NOMO-1 treated with dmso at 0.1 percent for 144 hours (cell line): ENCODE measurements around the gene OR2S2.

Source experiments
- DNase-seq: peaks from one replicate; lab custom pipeline; 2025; ENCODE audit not compliant: unreplicated experiment; lab: John Stamatoyannopoulos, UW

Gene OR2S2

GRCh38 chr9:35962126-35962906 is 4.4 kb upstream of the OR2S2 start:
- DNase-seq = no peak

DNA sequence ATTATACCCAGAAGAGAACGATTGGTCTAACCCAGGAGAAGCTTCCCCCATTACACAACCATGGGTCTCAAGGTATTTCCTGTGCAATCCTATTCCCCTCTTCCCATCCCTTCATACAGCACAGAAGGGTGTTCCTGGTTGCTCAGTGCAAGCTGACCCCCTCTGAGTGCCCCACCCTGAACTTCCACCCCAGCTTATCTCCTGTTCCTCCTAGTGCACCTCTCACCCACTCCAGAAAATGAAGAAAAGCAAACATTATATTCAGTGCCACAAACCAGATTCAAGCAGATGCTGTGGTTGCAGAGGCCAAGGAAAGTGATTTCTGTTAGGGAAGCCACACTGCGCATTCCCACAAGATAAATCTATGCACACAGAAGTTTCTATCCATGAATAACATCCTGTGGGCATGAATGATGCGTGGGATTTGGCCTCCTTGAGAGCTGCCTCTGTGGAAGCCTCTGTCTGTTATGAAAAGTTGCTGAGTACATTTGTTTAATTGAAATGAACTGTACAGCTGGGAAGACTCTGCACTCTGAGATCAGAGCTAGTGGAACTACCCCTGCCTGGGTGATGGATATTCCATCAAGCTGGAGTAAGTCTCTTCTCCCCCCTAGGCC is 2.2 kb upstream of the OR2S2 start:
- DNase-seq = no peak

DNA sequence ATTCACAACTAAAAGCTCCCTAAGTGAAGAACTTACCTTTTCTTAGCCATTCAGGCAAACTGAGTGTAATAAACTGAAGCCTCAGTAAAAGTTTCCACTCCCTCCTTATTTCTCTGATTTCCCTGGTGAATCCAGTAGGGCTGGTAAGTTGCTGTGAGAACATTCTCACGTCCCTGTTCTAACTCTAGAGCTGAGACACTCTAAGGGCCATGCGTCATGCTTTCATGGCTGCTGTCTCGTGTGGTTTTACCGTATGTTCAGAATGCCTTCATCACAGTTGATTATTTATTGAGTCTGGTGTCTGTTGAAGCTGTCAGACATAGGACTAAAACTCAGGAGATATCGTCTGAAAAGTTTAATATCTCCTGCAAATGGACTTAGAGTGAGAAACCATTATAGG is 1.3 kb downstream of the OR2S2 start:
- no peak for DNase-seq

- DNase-seq = peak; percentile 59
These were observed 2.9 kb downstream of the OR2S2 start for GRCh38 chr9:35954942-35955546.

- DNase-seq = no peak
These were observed 5.3 kb downstream of the OR2S2 start for GRCh38 chr9:35952526-35953191.

- no peak for DNase-seq
These were observed 6.2 kb downstream of the OR2S2 start for GRCh38 chr9:35951736-35952135.

DNA sequence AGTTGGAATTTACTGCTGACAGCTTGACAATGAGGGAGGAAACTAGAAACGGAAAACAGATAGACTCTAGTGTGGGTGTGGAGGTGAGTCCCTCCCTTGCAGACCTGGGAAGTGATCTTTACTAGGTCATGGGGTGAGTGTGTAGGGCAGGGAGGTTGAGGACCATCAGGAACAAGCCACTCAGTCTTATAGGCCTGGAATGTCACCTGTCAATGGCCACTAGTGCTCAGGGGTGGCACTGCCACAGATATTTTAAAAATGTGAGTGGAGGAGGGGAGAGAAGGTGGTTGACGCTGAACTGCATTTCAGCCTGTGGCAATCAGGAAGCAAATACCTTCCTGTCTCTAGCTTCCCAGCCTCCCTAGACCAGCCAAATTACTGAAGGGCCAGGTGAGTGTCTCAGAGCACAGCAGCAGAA is 9.0 kb downstream of the OR2S2 start:
- DNase-seq = no peak

GRCh38 chr9:35948451-35948850 is 9.5 kb downstream of the OR2S2 start:
- no peak for DNase-seq

- peak; percentile 52 for DNase-seq
These were observed 12.5 kb downstream of the OR2S2 start for GRCh38 chr9:35945341-35946018.

GRCh38 chr9:35944841-35945240 is 13.1 kb downstream of the OR2S2 start:
- DNase-seq = no peak

DNA sequence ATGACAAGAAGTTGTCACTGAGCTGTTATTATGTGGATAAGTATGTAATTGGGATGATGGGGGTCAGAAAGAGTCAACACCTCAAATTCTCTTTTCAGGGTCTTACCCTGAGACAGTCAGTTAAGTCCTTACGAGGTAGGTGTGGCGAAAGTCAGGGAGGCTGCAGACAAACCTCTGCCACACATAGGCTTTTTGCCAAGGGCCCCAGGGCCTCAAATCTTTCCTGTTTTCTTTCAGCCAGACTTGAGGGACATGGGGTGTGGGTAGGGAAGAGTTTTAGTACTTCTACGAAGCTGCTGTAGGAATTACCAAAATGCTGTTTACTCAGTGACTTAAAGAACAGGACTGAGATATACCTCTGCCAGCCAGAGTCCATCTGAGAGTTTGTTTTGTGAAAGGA is 13.8 kb downstream of the OR2S2 start:
- DNase-seq = no peak

DNA sequence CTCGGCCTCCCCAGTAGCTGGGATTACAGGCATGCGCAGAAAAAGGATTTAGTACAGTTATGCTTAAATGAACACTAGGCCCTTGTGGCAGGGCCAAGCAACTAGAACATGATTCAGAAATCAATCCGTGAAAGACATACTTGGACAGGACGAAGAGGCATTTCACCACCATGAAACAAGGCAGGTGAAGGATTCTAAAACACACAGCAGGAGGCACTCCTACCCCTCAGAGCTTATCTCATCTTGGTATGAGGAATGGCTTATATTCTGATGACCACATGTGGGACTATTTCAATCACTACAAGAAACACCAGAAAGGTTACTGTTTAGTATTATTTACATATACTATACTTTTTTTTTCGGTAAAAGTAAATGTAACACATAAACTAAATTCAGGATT is 15.7 kb downstream of the OR2S2 start:
- DNase-seq = no peak

DNA sequence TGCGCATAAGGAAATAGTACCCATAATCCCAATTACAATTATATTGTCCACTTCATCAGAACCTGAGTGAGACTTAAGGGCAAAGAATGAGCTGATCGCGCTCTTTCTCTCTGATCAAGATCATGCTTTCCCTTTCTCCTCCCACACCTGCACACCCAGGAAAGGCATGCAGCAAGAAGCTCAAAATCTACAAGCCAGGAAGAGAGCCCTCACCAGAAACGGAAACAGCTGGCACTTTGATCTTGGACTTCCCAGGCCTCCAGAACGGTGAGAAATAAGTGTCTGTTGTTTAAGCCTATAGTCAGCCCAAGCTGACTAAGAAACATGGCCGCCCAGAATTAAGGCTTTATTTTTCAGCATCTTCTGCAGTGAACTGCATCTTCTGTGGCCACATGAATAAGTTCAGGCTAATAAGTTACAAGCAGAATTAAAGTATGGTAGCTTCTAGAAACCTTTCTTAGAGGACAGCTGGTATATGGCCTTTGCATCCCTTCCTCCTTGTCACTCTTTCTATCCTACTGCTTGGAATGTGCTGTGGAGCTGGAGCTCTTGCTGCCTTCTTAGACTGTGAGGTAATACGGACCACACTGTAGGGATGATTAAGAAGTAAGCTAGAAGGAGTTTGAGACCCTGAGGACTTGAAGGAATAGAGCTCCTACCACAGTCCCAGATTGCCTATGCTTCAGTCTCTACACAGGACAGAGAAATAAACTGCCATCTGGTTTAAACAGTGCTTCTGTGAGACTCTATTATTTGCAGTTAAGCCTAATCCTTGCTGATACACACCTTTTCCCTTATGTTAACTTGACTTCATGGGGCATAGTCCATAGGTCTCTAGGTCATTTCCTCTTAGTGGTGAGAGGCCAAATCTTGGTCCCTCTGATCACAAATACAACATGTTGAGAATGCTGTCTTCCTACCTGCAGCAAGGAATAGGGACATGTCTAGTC is 17.2 kb downstream of the OR2S2 start:
- DNase-seq = no peak

DNA sequence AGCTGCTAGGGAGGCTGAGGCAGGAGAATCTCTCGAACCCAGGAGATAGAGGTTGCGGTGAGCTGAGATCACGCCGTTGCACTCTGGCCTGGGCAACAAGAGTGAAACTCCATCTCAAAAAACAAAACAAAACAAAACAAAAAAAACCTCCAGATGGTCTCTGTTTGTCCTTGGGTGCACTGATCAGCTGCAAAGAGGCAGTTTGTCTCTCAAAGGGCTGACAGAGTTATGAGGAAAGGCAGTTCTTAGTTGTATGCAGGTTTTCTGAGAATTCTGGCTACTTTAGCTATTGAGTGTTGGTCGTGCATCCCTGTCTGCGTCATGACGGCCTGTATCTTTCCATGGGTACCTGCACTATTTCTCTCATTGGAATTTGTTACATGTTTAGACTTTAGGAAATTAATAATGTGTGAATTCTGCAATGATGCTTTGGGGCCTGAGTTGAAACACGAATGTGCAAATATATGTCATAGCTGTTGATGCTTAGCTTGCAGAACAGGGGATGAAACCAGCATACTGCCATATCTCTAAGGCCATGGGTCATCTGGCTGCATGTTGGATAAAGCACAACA is 18.2 kb downstream of the OR2S2 start:
- DNase-seq = no peak

- DNase-seq = no peak
These were observed 19.2 kb downstream of the OR2S2 start for GRCh38 chr9:35938474-35939356.

- peak; percentile 63 for DNase-seq
These were observed 20.7 kb downstream of the OR2S2 start for GRCh38 chr9:35937227-35937626.

DNA sequence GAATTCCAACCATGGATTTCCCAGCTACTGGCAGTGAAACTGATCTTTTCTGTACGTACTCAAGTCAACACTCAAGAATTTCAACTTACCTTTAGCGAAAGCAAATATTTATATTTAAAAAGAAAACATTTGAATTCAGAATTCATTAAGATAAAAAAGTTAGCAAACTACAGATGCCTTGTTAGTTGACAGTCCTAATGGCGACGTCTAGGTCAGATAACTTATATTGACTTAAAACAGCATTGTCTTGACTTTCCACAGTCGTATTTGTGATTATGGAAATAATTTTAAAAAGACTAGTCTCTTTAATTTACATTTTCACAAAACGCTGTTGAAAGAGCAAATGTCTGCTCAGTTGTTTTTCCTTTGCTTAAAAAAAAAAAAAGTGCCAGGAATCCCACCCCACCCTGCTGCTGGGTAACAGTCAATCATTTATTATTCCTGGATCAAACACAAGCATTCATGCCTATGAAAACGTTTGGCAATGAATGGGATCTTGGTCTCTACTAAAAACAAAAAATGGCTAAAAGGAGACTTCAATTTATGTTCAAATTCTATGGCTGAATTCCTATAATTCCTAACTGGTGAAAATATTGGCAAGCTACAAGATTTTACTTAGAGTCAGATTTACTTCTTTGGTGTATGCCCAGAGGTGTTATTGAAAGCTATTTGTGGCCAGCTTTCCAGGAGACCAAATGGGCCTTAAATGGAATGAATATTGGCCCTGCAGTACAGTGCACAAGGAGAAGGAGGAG is 22.0 kb downstream of the OR2S2 start:
- no peak for DNase-seq

DNA sequence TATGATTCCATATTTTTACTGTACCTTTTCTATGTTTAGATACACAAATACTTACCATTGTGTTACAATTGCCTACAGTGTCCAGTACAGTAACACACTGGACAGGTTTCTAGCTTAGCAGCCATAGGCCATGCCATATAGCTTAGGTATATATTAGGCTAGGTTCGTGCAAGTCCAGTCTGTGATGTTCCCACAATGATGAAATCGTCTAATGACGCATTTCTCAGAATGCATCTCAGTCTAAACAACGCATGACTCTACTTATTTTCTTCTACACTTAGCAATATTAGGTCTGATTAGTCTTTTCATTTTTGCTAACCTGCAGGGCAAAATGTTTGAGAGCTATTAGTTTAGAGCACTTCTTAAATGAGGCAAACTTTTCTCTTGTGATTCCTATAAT is 22.7 kb downstream of the OR2S2 start:
- DNase-seq = no peak
